ENCODE data around the gene CAMKMT.

The CAMKMT gene

DNA sequence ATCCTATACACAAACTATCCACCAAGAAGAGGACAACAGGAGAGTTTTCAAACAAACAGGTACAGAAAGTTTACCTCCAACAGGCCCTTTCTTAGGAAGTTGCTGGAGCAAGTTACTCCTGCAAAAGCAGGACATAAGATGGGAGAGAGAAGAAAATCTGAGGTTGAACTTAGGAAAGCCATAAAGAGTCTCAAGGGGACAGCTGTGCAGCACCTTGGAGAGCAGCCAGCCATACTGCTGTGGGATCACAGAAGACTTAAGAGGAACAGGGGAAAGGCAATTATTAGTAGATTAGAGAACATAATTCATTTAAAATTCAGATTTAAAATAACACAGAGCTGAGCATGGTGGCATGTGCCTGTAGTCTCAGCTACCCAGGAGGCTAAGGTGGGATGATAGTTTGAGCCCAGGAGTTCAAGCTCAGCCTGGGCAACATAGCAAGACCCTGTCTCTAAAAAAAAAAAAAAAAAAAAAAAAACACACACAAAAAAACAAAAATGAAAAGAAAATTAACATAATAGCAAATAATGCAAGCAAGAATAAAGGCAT lies 431.6 kb downstream of the CAMKMT start:
- Histone ChIP-seq H3K4me3 (ENCODE audit: low read depth, low read length) (no peak overlapping the region), H3K36me3 (replicated peaks) (no peaks in the 10 kb centered on the region), H3K27me3 (replicated peaks) (peaks cover 13% of the 10 kb centered on the region), H3K27ac (no peak overlapping the region)
- in situ Hi-C loops (cut with HindIII; ENCODE audit: low pct_ligation_motif_present, low sequenced_read_pairs) = no loop called here
- DNase-seq = peak; percentile 45
- TF ChIP-seq, protein P1, sequence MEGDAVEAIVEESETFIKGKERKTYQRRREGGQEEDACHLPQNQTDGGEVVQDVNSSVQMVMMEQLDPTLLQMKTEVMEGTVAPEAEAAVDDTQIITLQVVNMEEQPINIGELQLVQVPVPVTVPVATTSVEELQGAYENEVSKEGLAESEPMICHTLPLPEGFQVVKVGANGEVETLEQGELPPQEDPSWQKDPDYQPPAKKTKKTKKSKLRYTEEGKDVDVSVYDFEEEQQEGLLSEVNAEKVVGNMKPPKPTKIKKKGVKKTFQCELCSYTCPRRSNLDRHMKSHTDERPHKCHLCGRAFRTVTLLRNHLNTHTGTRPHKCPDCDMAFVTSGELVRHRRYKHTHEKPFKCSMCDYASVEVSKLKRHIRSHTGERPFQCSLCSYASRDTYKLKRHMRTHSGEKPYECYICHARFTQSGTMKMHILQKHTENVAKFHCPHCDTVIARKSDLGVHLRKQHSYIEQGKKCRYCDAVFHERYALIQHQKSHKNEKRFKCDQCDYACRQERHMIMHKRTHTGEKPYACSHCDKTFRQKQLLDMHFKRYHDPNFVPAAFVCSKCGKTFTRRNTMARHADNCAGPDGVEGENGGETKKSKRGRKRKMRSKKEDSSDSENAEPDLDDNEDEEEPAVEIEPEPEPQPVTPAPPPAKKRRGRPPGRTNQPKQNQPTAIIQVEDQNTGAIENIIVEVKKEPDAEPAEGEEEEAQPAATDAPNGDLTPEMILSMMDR (IDR thresholded peaks at IDR 0.05; ENCODE audit: low read depth, low read length, missing control alignments) = no peak

GRCh38 chr2:44796771-44797170 lies 435.0 kb downstream of the CAMKMT start:
- no peaks in the 10 kb centered on the region for H3K36me3 ChIP-seq (replicated peaks)
- no peak for DNase-seq
- H3K27ac ChIP-seq = no peak overlapping the region
- H3K27me3 ChIP-seq (replicated peaks) = peaks cover 39% of the 10 kb centered on the region
- in situ Hi-C loops (cut with HindIII; ENCODE audit: low pct_ligation_motif_present, low sequenced_read_pairs) = no loop called here
- no peak overlapping the region for H3K4me3 ChIP-seq (ENCODE audit: low read depth, low read length)
- TF ChIP-seq, protein P1 (IDR thresholded peaks at IDR 0.05; ENCODE audit: low read depth, low read length, missing control alignments) = no peak

DNA sequence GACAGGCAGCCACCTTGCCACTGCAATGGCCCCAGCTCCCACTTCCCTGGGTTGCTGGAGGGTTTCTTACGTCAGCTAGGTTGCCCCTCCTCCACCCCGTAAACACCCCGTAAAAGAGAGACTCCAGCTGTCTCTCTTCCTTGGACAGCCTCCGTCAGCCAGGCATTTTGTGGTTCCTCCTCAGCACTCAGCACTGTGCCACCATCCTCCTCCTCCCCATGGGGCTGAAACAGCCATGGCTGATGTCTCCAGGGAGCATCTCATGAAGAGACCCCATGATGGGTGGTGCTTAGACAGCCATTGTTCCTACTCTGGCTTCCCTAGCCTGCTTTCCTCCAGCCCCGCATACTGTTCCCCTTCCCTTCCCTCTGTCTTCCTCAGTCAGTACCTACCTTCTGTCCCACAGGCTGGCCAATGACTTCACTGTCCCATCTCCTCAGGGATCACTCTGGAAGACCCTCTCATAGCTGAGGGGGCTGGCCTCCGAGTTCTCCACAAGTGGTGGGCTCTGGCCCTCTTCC lies 436.5 kb downstream of the CAMKMT start:
- H3K27me3 ChIP-seq (replicated peaks) = peaks cover 52% of the 10 kb centered on the region
- no peaks in the 10 kb centered on the region for H3K36me3 ChIP-seq (replicated peaks)
- in situ Hi-C loops (cut with HindIII; ENCODE audit: low pct_ligation_motif_present, low sequenced_read_pairs) = no loop called here

GRCh38 chr2:44799105-44799504 lies 437.4 kb downstream of the CAMKMT start:
- H3K27me3 ChIP-seq (replicated peaks) = peaks cover 59% of the 10 kb centered on the region

More for the DNA sequence above, 436.5 kb downstream of the CAMKMT start:
- Histone ChIP-seq H3K27ac (no peak overlapping the region), H3K4me3 (ENCODE audit: low read depth, low read length) (no peak overlapping the region)
- DNase-seq = no peak
- TF ChIP-seq, protein P1 (IDR thresholded peaks at IDR 0.05; ENCODE audit: low read depth, low read length, missing control alignments) = no peak

GRCh38 chr2:44799754-44800153 lies 438.0 kb downstream of the CAMKMT start:
- Histone ChIP-seq H3K4me3 (ENCODE audit: low read depth, low read length) (no peak overlapping the region), H3K27me3 (replicated peaks) (peaks cover 65% of the 10 kb centered on the region), H3K36me3 (replicated peaks) (no peaks in the 10 kb centered on the region), H3K27ac (no peak overlapping the region)
- in situ Hi-C loops (cut with HindIII; ENCODE audit: low pct_ligation_motif_present, low sequenced_read_pairs) = no loop called here
- no peak for DNase-seq
- TF ChIP-seq, protein P1 (IDR thresholded peaks at IDR 0.05; ENCODE audit: low read depth, low read length, missing control alignments) = no peak

More at GRCh38 chr2:44799105-44799504, 437.4 kb downstream of the CAMKMT start:
- TF ChIP-seq, protein P1 (IDR thresholded peaks at IDR 0.05; ENCODE audit: low read depth, low read length, missing control alignments) = no peak
- H3K27ac ChIP-seq = no peak overlapping the region
- DNase-seq = no peak
- no peak overlapping the region for H3K4me3 ChIP-seq (ENCODE audit: low read depth, low read length)
- H3K36me3 ChIP-seq (replicated peaks) = no peaks in the 10 kb centered on the region
- in situ Hi-C loops (cut with HindIII; ENCODE audit: low pct_ligation_motif_present, low sequenced_read_pairs) = no loop called here

All from brain microvascular endothelial cell (primary cell).